ENCODE results near the gene PIK3CA.

The PIK3CA gene

DNA sequence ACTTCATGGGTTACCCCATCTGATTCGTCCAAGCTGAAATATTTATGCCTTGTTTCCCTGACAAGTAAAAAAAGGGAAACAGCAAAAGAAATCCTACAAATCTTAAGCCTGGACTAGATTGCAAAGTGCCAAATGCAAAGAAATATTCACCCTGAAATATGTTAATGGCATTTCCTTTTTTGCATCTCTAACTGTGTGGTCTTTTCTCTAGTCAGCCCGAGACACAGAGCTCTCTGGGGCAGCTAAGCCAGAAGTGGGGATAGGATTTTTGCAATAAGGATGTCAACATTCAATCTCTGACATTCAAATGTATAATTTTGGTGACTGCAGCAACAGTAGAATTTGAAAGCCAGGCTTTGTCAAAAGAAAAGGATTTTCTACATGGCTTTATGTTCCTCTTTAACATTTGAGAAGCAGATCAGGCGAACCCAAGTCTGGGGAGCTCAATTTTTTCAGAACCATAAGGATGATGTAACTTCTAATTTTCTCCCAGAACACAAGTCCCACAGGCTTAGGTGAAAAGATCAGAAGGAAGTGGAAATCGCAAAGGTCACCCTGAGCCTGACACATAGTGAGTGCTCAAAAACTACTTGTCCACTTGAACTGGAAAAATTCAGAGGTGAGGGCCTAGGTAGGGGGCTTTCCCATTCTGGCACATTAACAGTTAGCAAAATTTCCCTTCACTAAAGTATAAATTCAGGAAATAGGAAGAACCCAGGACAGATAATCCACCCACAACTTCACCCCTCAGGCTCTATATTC is 131.0 kb downstream of the PIK3CA start:
- Mint-ChIP-seq H3K4me3 (no peak overlapping the region), H3K27me3 (peaks cover 6% of the 10 kb centered on the region), H3K9me3 (no peaks in the 10 kb centered on the region), H3K27ac (no peak overlapping the region), H3K36me3 (no peaks in the 10 kb centered on the region), H3K4me1 (no peaks in the 10 kb centered on the region)

DNA sequence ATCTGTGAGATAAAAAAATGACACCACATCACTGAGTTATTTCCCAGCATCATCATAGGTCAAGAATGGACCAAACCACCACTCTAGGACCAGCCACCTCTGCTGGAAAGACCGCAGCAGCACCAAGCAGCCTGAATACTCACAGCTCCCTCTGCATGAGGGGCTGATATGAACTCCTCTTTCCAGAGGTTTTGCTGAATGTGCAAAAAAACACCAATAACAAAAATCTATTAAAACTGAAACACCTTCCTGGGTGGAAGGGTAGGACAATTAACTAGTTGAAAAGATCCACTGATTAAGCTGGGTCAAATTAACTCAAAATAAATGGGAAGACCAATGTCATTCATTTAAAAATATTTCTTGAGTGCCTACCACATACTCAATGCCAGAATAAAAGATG is 131.7 kb downstream of the PIK3CA start:
- Mint-ChIP-seq H3K4me1 (no peaks in the 10 kb centered on the region), H3K27me3 (peaks cover 6% of the 10 kb centered on the region), H3K36me3 (no peaks in the 10 kb centered on the region), H3K4me3 (no peak overlapping the region), H3K9me3 (no peaks in the 10 kb centered on the region), H3K27ac (no peak overlapping the region)

DNA sequence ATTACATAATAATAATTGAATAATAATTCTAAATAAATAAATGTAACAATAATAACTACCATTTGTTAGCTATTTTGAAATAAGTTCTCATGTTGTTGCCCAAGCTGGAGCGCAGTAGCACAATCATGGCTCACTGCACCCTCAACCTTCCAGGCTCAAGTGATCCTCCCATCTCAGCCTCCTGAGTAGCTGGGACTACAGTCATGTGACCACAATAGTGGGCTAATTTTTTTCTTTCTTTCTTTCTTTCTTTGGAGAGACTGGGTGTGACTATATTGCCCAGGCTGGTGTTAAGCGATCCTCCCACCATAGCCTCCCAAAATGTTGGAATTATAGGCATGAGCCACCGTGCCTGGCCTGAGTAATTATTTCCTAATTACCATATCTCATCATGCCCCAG is 133.7 kb downstream of the PIK3CA start:
- Mint-ChIP-seq H3K4me1 (no peaks in the 10 kb centered on the region), H3K27ac (no peak overlapping the region), H3K36me3 (no peaks in the 10 kb centered on the region), H3K27me3 (peaks cover 6% of the 10 kb centered on the region), H3K4me3 (no peak overlapping the region), H3K9me3 (no peaks in the 10 kb centered on the region)

DNA sequence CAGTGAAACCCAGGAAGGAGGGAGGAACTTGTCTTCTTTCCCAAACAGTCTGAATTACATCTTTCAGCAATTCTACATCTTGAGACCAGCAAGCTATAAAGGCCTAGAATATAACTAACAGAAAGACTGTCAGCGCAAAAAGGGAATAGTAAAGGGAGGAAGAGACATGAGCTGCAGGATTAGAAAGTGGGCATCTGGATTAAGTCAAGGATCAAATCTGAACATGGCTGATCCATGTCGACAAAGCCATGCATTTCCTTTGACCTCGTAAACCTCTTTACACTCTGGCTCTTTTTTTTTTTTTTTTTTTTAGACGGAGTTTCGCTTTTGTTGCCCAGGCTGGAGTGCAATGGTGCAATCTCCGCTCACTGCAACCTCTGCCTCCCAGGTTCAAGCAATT is 138.2 kb downstream of the PIK3CA start:
- Mint-ChIP-seq H3K36me3 (no peaks in the 10 kb centered on the region), H3K4me1 (no peaks in the 10 kb centered on the region), H3K9me3 (no peaks in the 10 kb centered on the region), H3K27ac (no peak overlapping the region), H3K4me3 (no peak overlapping the region), H3K27me3 (peaks cover 2% of the 10 kb centered on the region)

DNA sequence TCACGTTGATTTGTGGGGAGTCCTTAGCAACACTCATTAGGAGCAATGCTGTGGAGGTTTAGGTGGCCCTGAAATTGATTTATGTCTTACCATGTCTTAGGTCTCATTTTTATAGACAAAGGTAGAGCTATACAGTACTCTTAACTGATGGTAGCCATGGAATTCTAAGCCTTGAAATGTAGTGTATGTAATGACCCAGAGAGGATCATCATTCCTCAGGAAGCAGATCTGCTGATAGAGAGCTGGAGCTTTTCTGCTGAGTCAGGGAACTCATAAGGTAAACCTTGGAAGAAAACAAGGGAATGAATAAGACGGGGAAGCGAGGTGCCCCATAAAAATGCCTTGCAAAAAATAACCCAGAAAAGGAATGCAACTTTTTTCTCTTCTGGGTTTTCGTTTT is 140.7 kb downstream of the PIK3CA start:
- no peaks in the 10 kb centered on the region for H3K36me3 Mint-ChIP-seq
- H3K9me3 Mint-ChIP-seq: no peaks in the 10 kb centered on the region
- H3K4me1 Mint-ChIP-seq: no peaks in the 10 kb centered on the region
- peaks cover 3% of the 10 kb centered on the region for H3K27me3 Mint-ChIP-seq
- H3K27ac Mint-ChIP-seq: no peak overlapping the region
- no peak overlapping the region for H3K4me3 Mint-ChIP-seq

DNA sequence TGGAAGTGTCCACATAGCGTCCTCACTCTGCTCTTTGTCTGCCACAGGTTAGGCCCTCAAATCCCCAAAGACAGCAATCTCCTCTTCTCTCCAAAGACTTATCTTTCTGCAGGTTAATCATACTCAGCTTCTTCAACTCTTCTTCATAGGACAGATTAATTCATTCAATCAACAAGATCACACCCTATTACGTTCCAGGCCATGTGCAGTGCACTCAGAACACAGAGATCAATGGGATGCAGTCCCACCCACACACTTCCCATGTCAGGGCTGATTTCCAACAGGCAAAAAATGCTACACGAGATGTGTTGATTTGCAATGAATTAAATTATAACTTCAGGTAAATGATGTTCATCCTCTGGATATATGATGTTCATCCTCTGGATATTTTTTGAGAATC is 141.1 kb downstream of the PIK3CA start:
- Mint-ChIP-seq H3K4me1 (no peaks in the 10 kb centered on the region), H3K36me3 (no peaks in the 10 kb centered on the region), H3K9me3 (no peaks in the 10 kb centered on the region), H3K4me3 (no peak overlapping the region), H3K27me3 (peaks cover 3% of the 10 kb centered on the region), H3K27ac (no peak overlapping the region)
